GM23248 (cell line): Measurements from ENCODE around the gene TSHR.

ENCODE experiments used
- EZH2 ChIP-seq: fragments of 200-600 bp; sonication (generic); IDR thresholded peaks from 2 replicates; pipeline ENCODE4 v1.6.1; 2018; ENCODE audit warnings: antibody characterized with exemption, mild to moderate bottlenecking; ENCODE audit not compliant: insufficient read depth, poor library complexity, severe bottlenecking
- EZH2phosphoT487 ChIP-seq: fragments of 200-600 bp; sonication (generic); IDR thresholded peaks from 2 replicates; pipeline ENCODE4 v1.6.1; 2018; ENCODE audit warnings: antibody characterized with exemption, moderate library complexity, mild to moderate bottlenecking, low read depth; ENCODE audit not compliant: insufficient read depth

DNA sequence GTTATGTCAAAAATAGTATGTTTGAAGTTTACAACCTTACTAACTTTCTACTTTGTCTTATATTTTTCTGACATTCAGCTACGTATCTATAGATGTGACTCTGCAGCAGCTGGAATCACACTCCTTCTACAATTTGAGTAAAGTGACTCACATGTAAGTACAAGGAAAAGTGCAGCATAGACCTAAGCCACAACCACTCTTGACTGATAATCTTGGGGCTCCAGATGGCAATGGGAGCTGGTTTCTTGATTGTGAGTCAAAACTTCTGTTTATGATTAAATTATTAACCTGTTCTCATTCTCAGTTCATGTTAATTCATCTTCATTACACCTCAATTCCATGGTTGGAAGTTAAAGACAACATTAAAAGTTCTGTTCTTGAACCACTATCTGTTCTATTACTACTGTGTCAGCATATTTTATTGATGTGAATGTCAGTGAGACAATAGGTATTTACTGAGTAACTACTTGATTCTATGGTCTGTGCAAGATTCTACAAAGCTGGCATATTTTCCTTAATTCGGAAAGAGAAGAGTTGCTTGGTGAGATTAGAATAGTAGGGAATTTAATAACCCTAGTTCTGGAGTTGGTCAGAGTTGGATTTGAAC is 112.9 kb downstream of the TSHR start:
- TF ChIP-seq EZH2 (no peak), EZH2phosphoT487 (no peak)
